Bronchial epithelial cell (primary cell): ENCODE measurements around the gene ERVMER34-1. TPM values are rescaled to one million over a fixed set of nuclear protein-coding genes. Genes with fewer than 3 reads are reported as not detected.

Experiments used
- DNase-seq: peaks from one replicate; pipeline ENCODE4 v3.0.0-alpha.2; 2010; ENCODE audit warnings: low read depth
- FAIRE-seq: peaks from 2 replicates; lab custom pipeline; 2011; peaks lifted over from hg19 to GRCh38; lab: Jason Lieb, UNC
- H3K27me3 ChIP-seq: 2 replicates; pipeline ENCODE4 v1.5.1; 2011; ENCODE audit warnings: low read length; ENCODE audit not compliant: control insufficient read depth, insufficient read depth
- H3K36me3 ChIP-seq: 2 replicates; pipeline ENCODE4 v1.5.1; 2011; ENCODE audit warnings: low read length; ENCODE audit not compliant: control insufficient read depth, insufficient read depth
- H3K4me3 ChIP-seq: 2 replicates; pipeline ENCODE4 v1.5.1; 2011; ENCODE audit warnings: mild to moderate bottlenecking, low read depth, low read length, control low read depth
- total RNA-seq: library from RNA; depleted of rRNA; stranded (reverse); fragments of >200 nt; gene quantifications from 2 replicates; pipeline ENCODE4 v1.2.1, GENCODE V29; 2014
- TF ChIP-seq, protein P1 (sequence below): IDR thresholded peaks from 2 replicates; pipeline ENCODE4 v1.5.1; 2011; ENCODE audit warnings: mild to moderate bottlenecking, moderate library complexity, low read length, control low read depth, inconsistent platforms; ENCODE audit not compliant: insufficient read depth, severe bottlenecking

The ERVMER34-1 gene
- total RNA-seq, 1 donor from 2014 or later = 3.2 TPM

GRCh38 chr4:52701207-52701606 lies 50.0 kb downstream of the ERVMER34-1 start:
- no peak overlapping the region for H3K4me3 ChIP-seq
- TF ChIP-seq, protein P1, sequence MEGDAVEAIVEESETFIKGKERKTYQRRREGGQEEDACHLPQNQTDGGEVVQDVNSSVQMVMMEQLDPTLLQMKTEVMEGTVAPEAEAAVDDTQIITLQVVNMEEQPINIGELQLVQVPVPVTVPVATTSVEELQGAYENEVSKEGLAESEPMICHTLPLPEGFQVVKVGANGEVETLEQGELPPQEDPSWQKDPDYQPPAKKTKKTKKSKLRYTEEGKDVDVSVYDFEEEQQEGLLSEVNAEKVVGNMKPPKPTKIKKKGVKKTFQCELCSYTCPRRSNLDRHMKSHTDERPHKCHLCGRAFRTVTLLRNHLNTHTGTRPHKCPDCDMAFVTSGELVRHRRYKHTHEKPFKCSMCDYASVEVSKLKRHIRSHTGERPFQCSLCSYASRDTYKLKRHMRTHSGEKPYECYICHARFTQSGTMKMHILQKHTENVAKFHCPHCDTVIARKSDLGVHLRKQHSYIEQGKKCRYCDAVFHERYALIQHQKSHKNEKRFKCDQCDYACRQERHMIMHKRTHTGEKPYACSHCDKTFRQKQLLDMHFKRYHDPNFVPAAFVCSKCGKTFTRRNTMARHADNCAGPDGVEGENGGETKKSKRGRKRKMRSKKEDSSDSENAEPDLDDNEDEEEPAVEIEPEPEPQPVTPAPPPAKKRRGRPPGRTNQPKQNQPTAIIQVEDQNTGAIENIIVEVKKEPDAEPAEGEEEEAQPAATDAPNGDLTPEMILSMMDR = no peak
- DNase-seq (no peak), FAIRE-seq (no peak)
- H3K36me3 ChIP-seq = no peaks in the 10 kb centered on the region
- H3K27me3 ChIP-seq = no peaks in the 10 kb centered on the region

- DNase-seq = no peak
- Histone ChIP-seq H3K36me3 (no peaks in the 10 kb centered on the region), H3K4me3 (no peak overlapping the region), H3K27me3 (no peaks in the 10 kb centered on the region)
- FAIRE-seq = no peak
- TF ChIP-seq, protein P1 = no peak
Measured at GRCh38 chr4:52694936-52695335, 56.3 kb downstream of the ERVMER34-1 start.

DNA sequence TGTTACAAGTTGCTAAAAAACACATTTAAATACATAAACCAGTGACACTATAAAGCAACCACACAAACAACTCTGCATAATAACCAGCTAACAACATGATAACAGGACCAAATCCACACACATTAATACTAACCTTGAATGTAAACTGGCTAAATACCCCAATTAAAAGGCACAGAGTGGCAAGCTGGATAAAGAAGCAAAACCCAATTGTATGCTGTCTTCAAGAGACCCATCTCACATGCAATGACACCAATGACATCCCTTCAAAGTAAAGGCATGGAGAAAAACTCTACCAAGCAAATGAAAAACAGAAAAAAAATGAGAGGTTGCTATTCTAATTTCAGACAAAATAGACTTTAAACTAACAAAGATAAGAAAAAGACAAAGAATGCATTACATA lies 57.7 kb downstream of the ERVMER34-1 start:
- no peak overlapping the region for H3K4me3 ChIP-seq
- H3K27me3 ChIP-seq = no peaks in the 10 kb centered on the region
- TF ChIP-seq, protein P1 = no peak
- FAIRE-seq (no peak), DNase-seq (no peak)
- no peaks in the 10 kb centered on the region for H3K36me3 ChIP-seq

Other genes with a start within 250 kb of the ERVMER34-1 start
- gene USP46, start 92.1 kb downstream of the ERVMER34-1 start, total RNA-seq = 14.7 and 17.2 TPM in 2 replicates
- 0.77 and 1.3 TPM in 2 replicates for gene RASL11B, start 110.9 kb upstream of the ERVMER34-1 start, total RNA-seq